Muscle layer of duodenum (tissue), 2 donors: Measurements from ENCODE around the gene ZNF195.
"Not testable (repeated sequence)": the region's sequence is repeated elsewhere in the genome, so short reads cannot be mapped to it uniquely, and the experiment has no call there.

Source experiments
- H3K27ac ChIP-seq: one replicate; pipeline ENCODE4 v1.7.0; 2013; ENCODE audit warnings: mild to moderate bottlenecking, low read length
- H3K27me3 ChIP-seq: one replicate; pipeline ENCODE4 v1.7.0; 2013; ENCODE audit warnings: low read depth, mild to moderate bottlenecking, control low read depth, low read length
- H3K36me3 ChIP-seq, 2 donors: one replicate each; pipeline ENCODE4 v1.7.0; 2013; ENCODE audit warnings: low read length in 2 of 2, control low read depth in 1 of 2, mild to moderate bottlenecking in 1 of 2; ENCODE audit not compliant: insufficient read depth in 2 of 2, control insufficient read depth in 1 of 2
- H3K4me1 ChIP-seq, 2 donors: one replicate each; pipeline ENCODE4 v1.7.0; 2013; ENCODE audit warnings: low read length in 2 of 2, mild to moderate bottlenecking in 2 of 2, control low read depth in 1 of 2, moderate library complexity in 1 of 2; ENCODE audit not compliant: insufficient read depth in 2 of 2, control insufficient read depth in 1 of 2
- H3K4me3 ChIP-seq, 2 donors: one replicate each; pipeline ENCODE4 v1.7.0; 2013; ENCODE audit warnings: low read length in 2 of 2, low read depth in 1 of 2, mild to moderate bottlenecking in 1 of 2
- H3K9me3 ChIP-seq, 2 donors: one replicate each; pipeline ENCODE4 v1.7.0; 2013; ENCODE audit warnings: low read length in 2 of 2, control low read depth in 1 of 2, mild to moderate bottlenecking in 1 of 2; ENCODE audit not compliant: control insufficient read depth in 1 of 2
- donor health status: healthy.

ZNF195 gene

GRCh38 chr11:3378426-3379423 lies at the start of gene ZNF195:
TSS of gene ZNF195 (minus strand) at chr11:3379146. CDS start at chr11:3379040, 106 bp downstream.
- Histone ChIP-seq H3K4me1 (peaks cover 0 to 27% of the 10 kb centered on the region in 2 donors), H3K4me3 (peak within 1 kb of the TSS; percentile 87 to 89), H3K27me3 (no peaks in the 10 kb centered on the region), H3K27ac (peak within 1 kb of the TSS; percentile 52), H3K36me3 (peaks cover 3 to 6% of the 10 kb centered on the region in 2 donors), H3K9me3 (no peaks in the 10 kb centered on the region)

- not testable (repeated sequence) for H3K27ac ChIP-seq, H3K36me3 ChIP-seq, H3K9me3 ChIP-seq, H3K4me3 ChIP-seq, H3K27me3 ChIP-seq, H3K4me1 ChIP-seq
These were observed 49.1 kb upstream of the ZNF195 start for GRCh38 chr11:3428076-3428475.

- not testable (repeated sequence) for H3K27me3 ChIP-seq, H3K4me3 ChIP-seq, H3K27ac ChIP-seq, H3K9me3 ChIP-seq, H3K4me1 ChIP-seq, H3K36me3 ChIP-seq
These were observed 47.6 kb upstream of the ZNF195 start for GRCh38 chr11:3426541-3426940.

- H3K27me3 ChIP-seq, H3K27ac ChIP-seq, H3K36me3 ChIP-seq, H3K4me1 ChIP-seq, H3K9me3 ChIP-seq: not testable (repeated sequence)
- peak overlapping the region in 1 of 2 donors; percentile 63 for H3K4me3 ChIP-seq
These were observed 45.0 kb upstream of the ZNF195 start for GRCh38 chr11:3423928-3424327.

- H3K4me3 ChIP-seq = peak overlapping the region in 1 of 2 donors; percentile 63
- H3K27me3 ChIP-seq, H3K27ac ChIP-seq, H3K4me1 ChIP-seq, H3K36me3 ChIP-seq, H3K9me3 ChIP-seq: not testable (repeated sequence)
These were observed 44.3 kb upstream of the ZNF195 start for GRCh38 chr11:3423138-3423731.

GRCh38 chr11:3422380-3423137 lies 43.6 kb upstream of the ZNF195 start:
- H3K9me3 ChIP-seq, H3K4me1 ChIP-seq, H3K27me3 ChIP-seq, H3K27ac ChIP-seq, H3K36me3 ChIP-seq: not testable (repeated sequence)
- H3K4me3 ChIP-seq = peak overlapping the region in 1 of 2 donors; percentile 63

- H3K4me1 ChIP-seq, H3K27me3 ChIP-seq, H3K27ac ChIP-seq, H3K9me3 ChIP-seq, H3K36me3 ChIP-seq: not testable (repeated sequence)
- peak overlapping the region; percentile 11 to 63 for H3K4me3 ChIP-seq
These were observed 42.8 kb upstream of the ZNF195 start for GRCh38 chr11:3421608-3422379.

- H3K4me3 ChIP-seq, H3K9me3 ChIP-seq, H3K27ac ChIP-seq, H3K27me3 ChIP-seq, H3K36me3 ChIP-seq, H3K4me1 ChIP-seq: not testable (repeated sequence)
These were observed 41.5 kb upstream of the ZNF195 start for GRCh38 chr11:3420281-3421042.

- not testable (repeated sequence) for H3K4me1 ChIP-seq, H3K4me3 ChIP-seq, H3K27me3 ChIP-seq, H3K27ac ChIP-seq, H3K9me3 ChIP-seq, H3K36me3 ChIP-seq
These were observed 40.5 kb upstream of the ZNF195 start for GRCh38 chr11:3419496-3419895.

- not testable (repeated sequence) for H3K9me3 ChIP-seq, H3K27ac ChIP-seq, H3K4me1 ChIP-seq, H3K36me3 ChIP-seq, H3K27me3 ChIP-seq, H3K4me3 ChIP-seq
These were observed 38.1 kb upstream of the ZNF195 start for GRCh38 chr11:3417047-3417446.
